ENCODE data around the gene MGAT1.
"Not testable (repeated sequence)": the region's sequence is repeated elsewhere in the genome, so short reads cannot be mapped to it uniquely, and the experiment has no call there.

The MGAT1 gene

GRCh38 chr5:180831139-180832093, 28.8 kb upstream of the MGAT1 start:
- peak overlapping the region; percentile 74 for H3K4me3 ChIP-seq (ENCODE audit: low read length)
- DNase-seq (ENCODE audit: low read depth), result peak; percentile 20
- TF ChIP-seq, protein P1, sequence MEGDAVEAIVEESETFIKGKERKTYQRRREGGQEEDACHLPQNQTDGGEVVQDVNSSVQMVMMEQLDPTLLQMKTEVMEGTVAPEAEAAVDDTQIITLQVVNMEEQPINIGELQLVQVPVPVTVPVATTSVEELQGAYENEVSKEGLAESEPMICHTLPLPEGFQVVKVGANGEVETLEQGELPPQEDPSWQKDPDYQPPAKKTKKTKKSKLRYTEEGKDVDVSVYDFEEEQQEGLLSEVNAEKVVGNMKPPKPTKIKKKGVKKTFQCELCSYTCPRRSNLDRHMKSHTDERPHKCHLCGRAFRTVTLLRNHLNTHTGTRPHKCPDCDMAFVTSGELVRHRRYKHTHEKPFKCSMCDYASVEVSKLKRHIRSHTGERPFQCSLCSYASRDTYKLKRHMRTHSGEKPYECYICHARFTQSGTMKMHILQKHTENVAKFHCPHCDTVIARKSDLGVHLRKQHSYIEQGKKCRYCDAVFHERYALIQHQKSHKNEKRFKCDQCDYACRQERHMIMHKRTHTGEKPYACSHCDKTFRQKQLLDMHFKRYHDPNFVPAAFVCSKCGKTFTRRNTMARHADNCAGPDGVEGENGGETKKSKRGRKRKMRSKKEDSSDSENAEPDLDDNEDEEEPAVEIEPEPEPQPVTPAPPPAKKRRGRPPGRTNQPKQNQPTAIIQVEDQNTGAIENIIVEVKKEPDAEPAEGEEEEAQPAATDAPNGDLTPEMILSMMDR (conservative IDR thresholded peaks at IDR 0.05; ENCODE audit: low read depth, low read length), result no peak

GRCh38 chr5:180830253-180831138, 27.9 kb upstream of the MGAT1 start:
- no peak for DNase-seq (ENCODE audit: low read depth)
- H3K4me3 ChIP-seq (ENCODE audit: low read length), result peak overlapping the region; percentile 74
- TF ChIP-seq, protein P1 (conservative IDR thresholded peaks at IDR 0.05; ENCODE audit: low read depth, low read length), result no peak

DNA sequence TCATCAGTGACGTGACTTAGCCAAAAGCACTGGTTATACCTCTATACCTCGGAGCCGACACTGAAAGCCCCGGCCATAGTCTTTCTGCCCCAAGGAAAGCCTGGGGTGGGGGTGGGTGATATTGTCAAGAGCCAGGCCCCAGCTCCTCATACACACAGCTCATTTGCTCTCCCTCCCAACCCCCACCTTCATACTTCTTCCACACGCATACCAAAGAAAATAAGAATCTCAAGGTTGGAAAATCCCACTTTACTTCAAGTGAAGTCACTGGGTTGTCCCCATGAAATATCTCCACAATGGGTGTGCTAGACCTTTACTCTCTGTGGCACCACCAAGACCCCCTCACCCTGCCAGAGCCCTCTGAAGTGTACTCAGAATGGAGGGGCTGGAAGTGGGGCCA, 27.1 kb upstream of the MGAT1 start:
- no peak for DNase-seq (ENCODE audit: low read depth)
- TF ChIP-seq, protein P1 (conservative IDR thresholded peaks at IDR 0.05; ENCODE audit: low read depth, low read length), result no peak
- no peak overlapping the region for H3K4me3 ChIP-seq (ENCODE audit: low read length)

DNA sequence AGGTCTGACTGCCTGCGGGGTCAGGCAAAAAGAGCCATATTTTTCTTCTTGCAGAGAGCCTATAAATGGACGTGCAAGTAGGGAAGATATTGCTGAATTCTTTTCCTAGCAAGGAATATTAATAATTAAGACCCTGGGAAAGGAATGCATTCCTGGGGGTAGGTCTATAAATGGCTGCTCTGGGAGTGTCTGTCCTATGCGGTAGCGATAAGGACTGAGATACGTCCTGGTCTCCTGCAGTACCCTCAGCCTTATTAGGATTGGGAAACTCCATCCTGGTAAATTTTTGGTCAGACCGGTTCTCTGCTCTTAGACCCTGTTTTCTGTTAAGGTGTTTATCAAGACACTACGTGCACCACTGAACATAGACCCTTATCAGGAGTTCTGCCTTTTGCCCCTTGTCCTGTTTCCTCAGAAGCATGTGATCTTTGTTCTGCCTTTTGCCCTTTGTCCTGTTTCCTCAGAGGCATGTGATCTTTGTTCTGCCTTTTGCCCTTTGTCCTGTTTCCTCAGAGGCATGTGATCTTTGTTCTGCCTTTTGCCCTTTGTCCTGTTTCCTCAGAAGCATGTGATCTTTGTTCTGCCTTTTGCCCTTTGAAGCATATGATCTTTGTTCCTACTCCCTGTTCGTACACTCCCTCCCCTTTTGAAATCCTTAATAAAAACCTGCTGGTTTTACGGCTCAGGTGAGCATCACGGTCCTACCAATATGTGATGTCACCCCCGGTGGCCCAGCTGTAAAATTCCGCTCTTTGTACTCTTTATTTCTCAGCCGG, 26.3 kb upstream of the MGAT1 start:
- not testable (repeated sequence) for H3K4me3 ChIP-seq (ENCODE audit: low read length); DNase-seq (ENCODE audit: low read depth)

- H3K4me3 ChIP-seq (ENCODE audit: low read length); DNase-seq (ENCODE audit: low read depth): not testable (repeated sequence)
Measured at GRCh38 chr5:180827374-180827773, 24.8 kb upstream of the MGAT1 start.

- TF ChIP-seq, protein P1 (conservative IDR thresholded peaks at IDR 0.05; ENCODE audit: low read depth, low read length), result no peak
- peak; percentile 82 for DNase-seq (ENCODE audit: low read depth)
- no peak overlapping the region for H3K4me3 ChIP-seq (ENCODE audit: low read length)
Measured at GRCh38 chr5:180825768-180826525, 23.3 kb upstream of the MGAT1 start.

GRCh38 chr5:180824630-180825476, 22.2 kb upstream of the MGAT1 start:
- TF ChIP-seq, protein P1 (conservative IDR thresholded peaks at IDR 0.05; ENCODE audit: low read depth, low read length), result no peak
- H3K4me3 ChIP-seq (ENCODE audit: low read length), result no peak overlapping the region
- DNase-seq (ENCODE audit: low read depth), result no peak

Data from retinal pigment epithelial cell (primary cell).